ENCODE results near the gene ACOX3. TPM values are rescaled to one million over a fixed set of nuclear protein-coding genes. Genes with fewer than 3 reads are reported as not detected.

ACOX3 gene
- polyA plus RNA-seq, 1 donor (not counting 4 experiments of a cell fraction or from before 2014, with no cell fraction given): 6.7 TPM

- TF ChIP-seq CTCF (optimal IDR thresholded peaks at IDR 0.05 in 1 of 3, IDR thresholded peaks at IDR 0.05 in 1 of 3, conservative IDR thresholded peaks at IDR 0.05 in 1 of 3; ENCODE audit: extremely low read depth in 1 of 3, insufficient read depth in 2 of 3, low read length in 3 of 3): no peak
- no peak for TF ChIP-seq EZH2 (IDR thresholded peaks at IDR 0.05; ENCODE audit: low read length)
- peak overlapping the region; percentile 25 for H3K4me2 ChIP-seq (ENCODE audit: control insufficient read depth, extremely low read depth, insufficient read depth, low read depth, low read length)
- H3K36me3 ChIP-seq (ENCODE audit: control insufficient read depth in 2 of 2, extremely low read depth in 1 of 2, insufficient read depth in 2 of 2, low read length in 2 of 2): no peaks in the 10 kb centered on the region
- peak; percentile 11 for DNase-seq (ENCODE audit: low read depth, low spot score)
- no peaks in the 10 kb centered on the region for H3K9me3 ChIP-seq (ENCODE audit: control insufficient read depth, low read depth, low read length)
- no peaks in the 10 kb centered on the region for H3K79me2 ChIP-seq (ENCODE audit: control insufficient read depth, insufficient read depth, low read length)
- H3K27ac ChIP-seq (ENCODE audit: control insufficient read depth, insufficient read depth, low read length): peak overlapping the region; percentile 5
- no peaks in the 10 kb centered on the region for H3K9me1 ChIP-seq (ENCODE audit: control insufficient read depth, extremely low read depth, insufficient read depth, low read length)
- peak; percentile 82 for FAIRE-seq
- H3K4me3 ChIP-seq (ENCODE audit: control insufficient read depth in 2 of 3, extremely low read depth in 1 of 3, insufficient read depth in 2 of 3, low read depth in 1 of 3, low read length in 3 of 3): no peak overlapping the region
- H3K9ac ChIP-seq (ENCODE audit: control insufficient read depth, extremely low read depth, insufficient read depth, low read length): no peak overlapping the region
- dilution Hi-C loops (cut with MboI; ENCODE audit: extremely low pct_ligation_motif_present, low sequenced_read_pairs): no loop called here
- peaks cover 5% of the 10 kb centered on the region for H3K27me3 ChIP-seq (ENCODE audit: control insufficient read depth, extremely low read depth, insufficient read depth, low read length)
- H2AFZ ChIP-seq (ENCODE audit: control insufficient read depth, low read length): no peak overlapping the region
- no peaks in the 10 kb centered on the region for H4K20me1 ChIP-seq (ENCODE audit: control insufficient read depth, extremely low read depth, insufficient read depth, low read length)
- H3K4me1 ChIP-seq (ENCODE audit: control insufficient read depth, extremely low read depth, insufficient read depth, low read length): peaks cover 31% of the 10 kb centered on the region
Measured at GRCh38 chr4:8355864-8356565, 84.5 kb downstream of the ACOX3 start.

GRCh38 chr4:8355306-8355705 lies 85.2 kb downstream of the ACOX3 start:
- Histone ChIP-seq H3K9me3 (ENCODE audit: control insufficient read depth, low read depth, low read length) (no peaks in the 10 kb centered on the region), H4K20me1 (ENCODE audit: control insufficient read depth, extremely low read depth, insufficient read depth, low read length) (no peaks in the 10 kb centered on the region), H3K27ac (ENCODE audit: control insufficient read depth, insufficient read depth, low read length) (no peak overlapping the region), H3K4me3 (ENCODE audit: control insufficient read depth in 2 of 3, extremely low read depth in 1 of 3, insufficient read depth in 2 of 3, low read depth in 1 of 3, low read length in 3 of 3) (no peak overlapping the region), H3K27me3 (ENCODE audit: control insufficient read depth, extremely low read depth, insufficient read depth, low read length) (peaks cover 5% of the 10 kb centered on the region), H3K9me1 (ENCODE audit: control insufficient read depth, extremely low read depth, insufficient read depth, low read length) (no peaks in the 10 kb centered on the region), H2AFZ (ENCODE audit: control insufficient read depth, low read length) (no peak overlapping the region), H3K4me1 (ENCODE audit: control insufficient read depth, extremely low read depth, insufficient read depth, low read length) (peaks cover 31% of the 10 kb centered on the region), H3K4me2 (ENCODE audit: control insufficient read depth, extremely low read depth, insufficient read depth, low read depth, low read length) (peak overlapping the region; percentile 33), H3K79me2 (ENCODE audit: control insufficient read depth, insufficient read depth, low read length) (no peaks in the 10 kb centered on the region), H3K9ac (ENCODE audit: control insufficient read depth, extremely low read depth, insufficient read depth, low read length) (no peak overlapping the region), H3K36me3 (ENCODE audit: control insufficient read depth in 2 of 2, extremely low read depth in 1 of 2, insufficient read depth in 2 of 2, low read length in 2 of 2) (no peaks in the 10 kb centered on the region)
- TF ChIP-seq EZH2 (IDR thresholded peaks at IDR 0.05; ENCODE audit: low read length) (no peak), CTCF (optimal IDR thresholded peaks at IDR 0.05 in 1 of 3, IDR thresholded peaks at IDR 0.05 in 1 of 3, conservative IDR thresholded peaks at IDR 0.05 in 1 of 3; ENCODE audit: extremely low read depth in 1 of 3, insufficient read depth in 2 of 3, low read length in 3 of 3) (no peak)
- dilution Hi-C loops (cut with MboI; ENCODE audit: extremely low pct_ligation_motif_present, low sequenced_read_pairs): no loop called here
- FAIRE-seq (peak; percentile 77), DNase-seq (ENCODE audit: low read depth, low spot score) (peak; percentile 54)

All from keratinocyte (primary cell).